ENCODE data around the gene TTC24. TPM values are rescaled to one million over a fixed set of nuclear protein-coding genes. Genes with fewer than 3 reads are reported as not detected.
A peak's percentile ranks its signal among the peaks of the same experiment; 100 is the strongest.

Gene TTC24
- total RNA-seq, 1 donor from 2014 or later = not detected

GRCh38 chr1:156537027-156537426 lies 42.5 kb upstream of the TTC24 start:
- Histone ChIP-seq H3K9me3 (no peaks in the 10 kb centered on the region), H3K27ac (no peak overlapping the region), H3K36me3 (no peaks in the 10 kb centered on the region), H3K4me1 (no peaks in the 10 kb centered on the region), H3K4me3 (no peak overlapping the region), H3K27me3 (ENCODE audit: low read depth) (no peaks in the 10 kb centered on the region)
- intact Hi-C loops (cut with DNase I) = no loop called here
- TF ChIP-seq CTCF (IDR thresholded peaks at IDR 0.05) = no peak
- no peak for DNase-seq
- ATAC-seq = no peak

DNA sequence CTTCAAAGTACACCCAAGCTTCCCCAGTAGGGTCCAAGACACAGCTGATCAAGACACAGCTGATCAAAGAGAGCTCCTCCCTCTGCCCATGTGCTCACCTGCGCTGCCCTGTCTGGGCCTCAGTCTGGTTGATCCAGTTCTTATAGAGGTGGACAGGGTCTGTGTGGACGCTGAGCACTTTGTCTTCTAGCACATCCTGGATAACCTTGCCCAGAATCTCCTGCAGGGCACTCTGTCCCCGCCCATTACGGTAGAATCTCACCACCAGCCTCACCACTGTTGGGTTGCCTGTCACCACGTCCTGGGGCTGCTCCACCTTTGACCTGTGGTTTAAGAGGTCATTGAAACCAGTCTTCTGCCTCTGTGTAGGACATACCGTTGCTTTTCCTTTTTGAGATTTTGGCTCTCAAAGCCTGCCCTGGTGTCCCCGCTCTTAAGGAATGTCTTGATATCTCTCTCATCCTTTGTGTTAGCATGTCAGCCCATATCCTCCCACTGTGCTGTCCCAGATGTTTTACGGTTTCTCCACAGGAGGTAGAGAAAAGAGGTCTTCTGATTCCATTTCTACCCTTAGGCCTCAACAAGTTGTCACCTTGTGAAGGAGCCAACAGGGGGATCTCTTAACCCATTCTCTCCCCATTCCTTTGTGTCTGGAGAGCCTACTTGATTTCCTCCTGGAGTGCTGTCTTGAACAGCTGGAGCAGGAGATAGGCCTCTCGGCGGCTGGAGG lies 40.6 kb upstream of the TTC24 start:
- TF ChIP-seq CTCF (IDR thresholded peaks at IDR 0.05) = no peak
- Histone ChIP-seq H3K27ac (no peak overlapping the region), H3K9me3 (no peaks in the 10 kb centered on the region), H3K36me3 (no peaks in the 10 kb centered on the region), H3K27me3 (ENCODE audit: low read depth) (no peaks in the 10 kb centered on the region), H3K4me3 (no peak overlapping the region), H3K4me1 (no peaks in the 10 kb centered on the region)
- DNase-seq (no peak), ATAC-seq (no peak)
- intact Hi-C loops (cut with DNase I) = no loop called here

GRCh38 chr1:156539818-156540355 lies 39.6 kb upstream of the TTC24 start:
- Histone ChIP-seq H3K36me3 (no peaks in the 10 kb centered on the region), H3K27me3 (ENCODE audit: low read depth) (no peaks in the 10 kb centered on the region), H3K9me3 (no peaks in the 10 kb centered on the region), H3K4me1 (no peaks in the 10 kb centered on the region), H3K4me3 (no peak overlapping the region), H3K27ac (no peak overlapping the region)
- ATAC-seq = no peak
- no peak for TF ChIP-seq CTCF (IDR thresholded peaks at IDR 0.05)
- intact Hi-C loops (cut with DNase I) = no loop called here
- no peak for DNase-seq

DNA sequence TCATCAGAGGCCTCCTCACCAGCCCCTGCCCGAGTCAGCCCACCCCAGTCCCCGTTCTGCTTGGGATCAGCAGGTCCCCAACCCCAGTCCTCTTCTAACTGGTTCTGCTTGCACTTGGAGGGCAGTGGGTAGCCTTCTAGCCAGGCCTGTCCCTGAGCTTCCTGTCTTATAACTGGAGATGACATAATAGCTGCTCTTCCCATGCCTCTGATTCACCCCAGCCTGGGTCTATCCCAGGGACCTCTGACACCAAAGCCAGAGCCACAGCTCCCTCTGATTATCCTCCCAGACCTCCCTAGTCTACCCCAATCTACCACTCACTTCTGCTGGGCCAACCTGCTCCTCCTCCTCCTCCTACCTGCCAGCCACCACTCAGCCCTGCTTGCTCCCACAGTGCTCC lies 38.6 kb upstream of the TTC24 start:
- peak; percentile 31 to 45 for ATAC-seq

DNA sequence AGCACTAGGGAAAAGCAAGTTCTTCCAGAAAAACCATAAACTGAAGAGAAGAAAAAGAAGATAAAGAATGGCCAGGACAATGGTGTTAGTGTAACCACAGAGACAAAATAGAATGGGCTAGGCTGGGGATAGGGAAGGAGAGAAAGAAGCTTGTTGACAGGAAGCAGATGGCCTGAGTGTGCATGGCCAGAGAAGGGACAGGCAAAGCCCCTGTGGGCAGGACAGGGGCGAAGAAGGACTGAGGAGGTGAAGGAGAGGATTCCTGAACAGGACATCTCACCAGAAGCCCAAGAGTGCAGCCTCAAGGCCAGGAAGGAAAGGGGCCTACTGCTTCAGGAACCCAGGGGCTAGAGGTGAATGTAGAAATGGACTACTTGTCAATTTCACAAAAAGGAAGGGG lies 36.5 kb upstream of the TTC24 start:
- DNase-seq (no peak), ATAC-seq (no peak)
- Histone ChIP-seq H3K4me3 (no peak overlapping the region), H3K9me3 (no peaks in the 10 kb centered on the region), H3K27me3 (ENCODE audit: low read depth) (no peaks in the 10 kb centered on the region), H3K27ac (no peak overlapping the region), H3K36me3 (no peaks in the 10 kb centered on the region), H3K4me1 (no peaks in the 10 kb centered on the region)
- TF ChIP-seq CTCF (IDR thresholded peaks at IDR 0.05) = no peak
- intact Hi-C loops (cut with DNase I) = no loop called here

More for the DNA sequence above, 38.6 kb upstream of the TTC24 start:
- H3K27ac ChIP-seq = no peak overlapping the region
- no peak for DNase-seq
- H3K9me3 ChIP-seq = no peaks in the 10 kb centered on the region
- no peak for TF ChIP-seq CTCF (IDR thresholded peaks at IDR 0.05)
- intact Hi-C loops (cut with DNase I) = no loop called here
- H3K4me1 ChIP-seq = no peaks in the 10 kb centered on the region
- H3K4me3 ChIP-seq = no peak overlapping the region
- no peaks in the 10 kb centered on the region for H3K27me3 ChIP-seq (ENCODE audit: low read depth)
- H3K36me3 ChIP-seq = no peaks in the 10 kb centered on the region
